HEK293 (cell line): Measurements from ENCODE around the gene NAE1.

ENCODE experiments used
- CTCF ChIA-PET: fragments of 350-600 bp; formaldehyde crosslinking; extraction: SDS; loops from one replicate; lab custom pipeline; 2021; ENCODE audit warnings: antibody characterized with exemption; lab: Yijun Ruan, JAX
- POLR2A ChIA-PET: fragments of 300-600 bp; formaldehyde crosslinking; extraction: SDS; loops from one replicate; lab custom pipeline; 2020; ENCODE audit warnings: antibody characterized with exemption, inconsistent platforms; lab: Yijun Ruan, JAX
- H3K27ac ChIP-seq: fragments of 200-500 bp; sonication (Bioruptor generic); 2 replicates; pipeline ENCODE4 v1.5.1; 2014; ENCODE audit warnings: low read depth, low read length, control low read depth, inconsistent platforms; ENCODE audit errors: extremely low read depth
- H3K36me3 ChIP-seq, 2 experiments: fragments of 200-500 bp in 1 of 2; sonication (Bioruptor generic) in 1 of 2; 1 replicate in 1 of 2; 2 replicates in 1 of 2; pipeline ENCODE4 v1.5.1; 2014 to 2017; ENCODE audit warnings: inconsistent platforms in 2 of 2, low read length in 2 of 2; ENCODE audit not compliant: control insufficient read depth in 2 of 2, insufficient read depth in 1 of 2
- H3K4me1 ChIP-seq: fragments of 200-500 bp; sonication (Bioruptor generic); 2 replicates; pipeline ENCODE4 v1.5.1; 2014; ENCODE audit warnings: mild to moderate bottlenecking, low read length, inconsistent platforms; ENCODE audit not compliant: control insufficient read depth, insufficient read depth
- H3K4me3 ChIP-seq: 2 replicates; pipeline ENCODE4 v1.5.1; 2011; ENCODE audit warnings: low read depth, mild to moderate bottlenecking, control low read depth, low read length, moderate library complexity
- H3K9me3 ChIP-seq: fragments of 200-500 bp; sonication (Bioruptor generic); 2 replicates; pipeline ENCODE4 v1.5.1; 2014; ENCODE audit warnings: low read depth, low read length, inconsistent platforms; ENCODE audit not compliant: control insufficient read depth, insufficient read depth
- KLF10 ChIP-seq: fragments of 450-650 bp; IDR thresholded peaks from 2 replicates; pipeline ENCODE4 v1.5.1; 2018; ENCODE audit warnings: missing biosample characterization, mild to moderate bottlenecking, missing genetic modification characterization
- REPIN1 ChIP-seq: fragments of 450-650 bp; formaldehyde crosslinking; IDR thresholded peaks from 2 replicates; pipeline ENCODE4 v1.5.1; 2017; ENCODE audit warnings: missing biosample characterization, missing genetic modification characterization, low read depth
- TSHZ1 ChIP-seq: fragments of 450-650 bp; formaldehyde crosslinking; IDR thresholded peaks from 2 replicates; pipeline ENCODE4 v1.5.1; 2016; ENCODE audit warnings: missing biosample characterization, missing genetic modification characterization, borderline replicate concordance
- WT1 ChIP-seq: fragments of 450-650 bp; formaldehyde crosslinking; IDR thresholded peaks from 2 replicates; pipeline ENCODE4 v1.5.1; 2016; ENCODE audit warnings: missing biosample characterization, missing genetic modification characterization
- ZBTB10 ChIP-seq: fragments of 450-650 bp; formaldehyde crosslinking; IDR thresholded peaks from 2 replicates; pipeline ENCODE4 v1.5.1; 2016; ENCODE audit warnings: missing biosample characterization, missing genetic modification characterization
- ZNF146 ChIP-seq: fragments of 450-650 bp; formaldehyde crosslinking; IDR thresholded peaks from 2 replicates; pipeline ENCODE4 v1.5.1; 2016; ENCODE audit warnings: missing biosample characterization, missing genetic modification characterization
- ZNF211 ChIP-seq: fragments of 450-650 bp; formaldehyde crosslinking; IDR thresholded peaks from 2 replicates; pipeline ENCODE4 v1.5.1; 2016; ENCODE audit warnings: low read depth, missing biosample characterization, missing genetic modification characterization
- ZNF266 ChIP-seq: fragments of 450-650 bp; formaldehyde crosslinking; IDR thresholded peaks from 2 replicates; pipeline ENCODE4 v1.5.1; 2016; ENCODE audit warnings: missing biosample characterization, missing genetic modification characterization, low read depth
- ZNF354C ChIP-seq: fragments of 450-650 bp; formaldehyde crosslinking; IDR thresholded peaks from 2 replicates; pipeline ENCODE4 v1.5.1; 2016; ENCODE audit warnings: missing biosample characterization, missing genetic modification characterization, low read depth, borderline replicate concordance
- ZNF366 ChIP-seq: fragments of 450-650 bp; formaldehyde crosslinking; conservative IDR thresholded peaks from 2 replicates; pipeline ENCODE4 v1.5.1; 2016; ENCODE audit warnings: missing biosample characterization, missing genetic modification characterization
- ZNF398 ChIP-seq: fragments of 450-650 bp; formaldehyde crosslinking; IDR thresholded peaks from 2 replicates; pipeline ENCODE4 v1.5.1; 2017; ENCODE audit warnings: missing biosample characterization, missing genetic modification characterization
- ZNF416 ChIP-seq: fragments of 450-650 bp; formaldehyde crosslinking; IDR thresholded peaks from 2 replicates; pipeline ENCODE4 v1.5.1; 2016; ENCODE audit warnings: missing biosample characterization, missing genetic modification characterization
- ZNF473 ChIP-seq: fragments of 450-650 bp; formaldehyde crosslinking; IDR thresholded peaks from 2 replicates; pipeline ENCODE4 v1.5.1; 2017; ENCODE audit warnings: missing biosample characterization, missing genetic modification characterization
- ZNF510 ChIP-seq: fragments of 450-650 bp; formaldehyde crosslinking; IDR thresholded peaks from 2 replicates; pipeline ENCODE4 v1.5.1; 2018; ENCODE audit warnings: mild to moderate bottlenecking, missing genetic modification characterization, missing biosample characterization; ENCODE audit not compliant: insufficient replicate concordance
- ZNF571 ChIP-seq: fragments of 450-650 bp; formaldehyde crosslinking; IDR thresholded peaks from 2 replicates; pipeline ENCODE4 v1.5.0; 2017; ENCODE audit warnings: missing biosample characterization, missing genetic modification characterization
- ZNF623 ChIP-seq: fragments of 450-650 bp; formaldehyde crosslinking; IDR thresholded peaks from 2 replicates; pipeline ENCODE4 v1.5.1; 2016; ENCODE audit warnings: missing biosample characterization, missing genetic modification characterization
- ZNF624 ChIP-seq: fragments of 450-650 bp; formaldehyde crosslinking; IDR thresholded peaks from 2 replicates; pipeline ENCODE4 v1.5.1; 2017; ENCODE audit warnings: missing biosample characterization, missing genetic modification characterization
- ZNF707 ChIP-seq: fragments of 450-650 bp; formaldehyde crosslinking; IDR thresholded peaks from 2 replicates; pipeline ENCODE4 v1.5.1; 2016; ENCODE audit warnings: missing biosample characterization, missing genetic modification characterization
- ZNF768 ChIP-seq: fragments of 450-650 bp; formaldehyde crosslinking; IDR thresholded peaks from 2 replicates; pipeline ENCODE4 v1.5.1; 2018; ENCODE audit warnings: missing biosample characterization, mild to moderate bottlenecking, missing genetic modification characterization
- TF ChIP-seq, protein P1 (sequence below): fragments of 450-650 bp; formaldehyde crosslinking; optimal IDR thresholded peaks from 2 replicates; pipeline ENCODE3; 2016; ENCODE audit warnings: missing biosample characterization, mild to moderate bottlenecking, missing genetic modification characterization

The NAE1 gene

GRCh38 chr16:66872559-66872942, 41.8 kb upstream of the NAE1 start:
- CTCF ChIA-PET: interaction anchor here (0.6 to 7.5 kb wide), 26 partner anchors 9 to 507 kb away, joined by 3 to 74 read pairs (median 4); partner anchors contain the start of gene NAE1
- no peak for TF ChIP-seq TSHZ1
- TF ChIP-seq ZNF624: no peak
- TF ChIP-seq ZNF473 (tag by site-specific recombination): no peak
- TF ChIP-seq ZNF768 (tag by site-specific recombination): no peak
- TF ChIP-seq, protein P1, sequence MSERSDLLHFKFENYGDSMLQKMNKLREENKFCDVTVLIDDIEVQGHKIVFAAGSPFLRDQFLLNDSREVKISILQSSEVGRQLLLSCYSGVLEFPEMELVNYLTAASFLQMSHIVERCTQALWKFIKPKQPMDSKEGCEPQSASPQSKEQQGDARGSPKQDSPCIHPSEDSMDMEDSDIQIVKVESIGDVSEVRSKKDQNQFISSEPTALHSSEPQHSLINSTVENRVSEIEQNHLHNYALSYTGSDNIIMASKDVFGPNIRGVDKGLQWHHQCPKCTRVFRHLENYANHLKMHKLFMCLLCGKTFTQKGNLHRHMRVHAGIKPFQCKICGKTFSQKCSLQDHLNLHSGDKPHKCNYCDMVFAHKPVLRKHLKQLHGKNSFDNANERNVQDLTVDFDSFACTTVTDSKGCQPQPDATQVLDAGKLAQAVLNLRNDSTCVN (tag by site-specific recombination): no peak
- no peak for TF ChIP-seq REPIN1
- TF ChIP-seq ZNF707: no peak
- no peak for TF ChIP-seq WT1 (tag by site-specific recombination)
- TF ChIP-seq ZNF398 (tag by site-specific recombination): no peak
- no peak for TF ChIP-seq ZNF571 (tag by site-specific recombination)
- TF ChIP-seq ZNF623 (tag by site-specific recombination): no peak
- TF ChIP-seq ZNF146 (tag by site-specific recombination): no peak
- TF ChIP-seq ZNF366 (tag by site-specific recombination): no peak
- no peak for TF ChIP-seq ZNF510 (tag by site-specific recombination)
- TF ChIP-seq ZBTB10: no peak
- TF ChIP-seq ZNF354C (tag by site-specific recombination): no peak
- no peak for TF ChIP-seq KLF10 (tag by site-specific recombination)
- no peak for TF ChIP-seq ZNF211 (tag by site-specific recombination)
- TF ChIP-seq ZNF416: no peak
- no peak for TF ChIP-seq ZNF266 (tag by site-specific recombination)
- TF ChIP-seq, all 188 proteins: peak for 0

More at GRCh38 chr16:66872559-66872942, 41.8 kb upstream of the NAE1 start:
- Histone ChIP-seq H3K9me3 (no peaks in the 10 kb centered on the region), H3K4me3 (no peak overlapping the region; the same call in 1 of the 2 replicates), H3K4me1 (no peaks in the 10 kb centered on the region), H3K27ac (no peak overlapping the region; the same call in 1 of the 2 replicates), H3K36me3 (no peaks in the 10 kb centered on the region)
- POLR2A ChIA-PET: interaction anchor here (0.6 to 1.2 kb wide), 7 partner anchors 42 to 321 kb away, joined by 3 to 13 read pairs (median 3); partner anchors contain the start of genes CMTM4 and NAE1
